Endothelial cell of umbilical vein (primary cell): ENCODE measurements around the gene LARGE1. TPM values are rescaled to one million over a fixed set of nuclear protein-coding genes. Genes with fewer than 3 reads are reported as not detected.

Experiments
- BruUV-seq: library from RNA; stranded (reverse); fragments of 400-500 nt; replicated peaks from 2 replicates; lab custom pipeline; 2021; lab: Mats Ljungman, UMichigan
- CTCF ChIA-PET: fragments of 300-600, 350-600 bp; sonication (Branson Sonifier 250); formaldehyde crosslinking; loops from one replicate; lab custom pipeline; 2021; ENCODE audit warnings: antibody characterized with exemption, inconsistent platforms; lab: Charles Lee
- POLR2A ChIA-PET: fragments of 300-600, 350-600 bp; sonication (Branson Sonifier 250); formaldehyde crosslinking; loops from one replicate; lab custom pipeline; 2021; ENCODE audit warnings: antibody characterized with exemption, inconsistent platforms; lab: Charles Lee
- DNase-seq: peaks from one replicate; pipeline ENCODE4 v3.0.0-alpha.2; 2011; ENCODE audit warnings: low read depth, low spot score
- FAIRE-seq: peaks from 2 replicates; lab custom pipeline; 2011; peaks lifted over from hg19 to GRCh38; lab: Jason Lieb, UNC
- H2AFZ ChIP-seq: 2 replicates; pipeline ENCODE4 v1.6.0; 2012; ENCODE audit warnings: low read depth, low read length, control low read depth, inconsistent platforms
- H3K27ac ChIP-seq: 2 replicates; pipeline ENCODE4 v1.5.1; 2011; ENCODE audit warnings: low read depth, mild to moderate bottlenecking, control low read depth, low read length, moderate library complexity; ENCODE audit not compliant: insufficient read depth
- H3K27me3 ChIP-seq, 2 experiments: 2 replicates each; pipeline versions ENCODE4 v1.6.0 to v1.6.1; 2011; ENCODE audit warnings: low read length in 2 of 2, mixed read lengths in 1 of 2; ENCODE audit not compliant: control insufficient read depth in 2 of 2, insufficient read depth in 2 of 2
- H3K36me3 ChIP-seq, 2 experiments: 2 replicates in 1 of 2; 3 replicates in 1 of 2; pipeline ENCODE4 v1.5.1; 2011; ENCODE audit warnings: low read length in 2 of 2, mild to moderate bottlenecking in 1 of 2, moderate library complexity in 1 of 2; ENCODE audit not compliant: control insufficient read depth in 2 of 2, insufficient read depth in 2 of 2; ENCODE audit errors: extremely low read depth in 1 of 2
- H3K4me1 ChIP-seq: 3 replicates; pipeline ENCODE4 v1.5.1; 2011; ENCODE audit warnings: mild to moderate bottlenecking, low read length; ENCODE audit not compliant: control insufficient read depth, insufficient read depth; ENCODE audit errors: extremely low read depth
- H3K4me2 ChIP-seq: 2 replicates; pipeline ENCODE4 v1.6.1; 2011; ENCODE audit warnings: low read length, control low read depth, mixed read lengths; ENCODE audit not compliant: insufficient read depth
- H3K4me3 ChIP-seq, 3 experiments: fragments of 200-600 bp in 1 of 3; sonication (generic), shearing (Covaris generic) in 1 of 3; replicated peaks in 1 of 3; 2 replicates each; pipeline ENCODE4 v1.5.1; 2011 to 2016; ENCODE audit warnings: control low read depth in 3 of 3, low read length in 3 of 3, mild to moderate bottlenecking in 2 of 3, inconsistent platforms in 1 of 3, low read depth in 1 of 3, moderate library complexity in 1 of 3; ENCODE audit not compliant: insufficient read depth in 1 of 3
- H3K79me2 ChIP-seq: 2 replicates; pipeline ENCODE4 v1.6.0; 2012; ENCODE audit warnings: low read length, inconsistent platforms; ENCODE audit not compliant: control insufficient read depth, insufficient read depth
- H3K9ac ChIP-seq: replicated peaks from 2 replicates; pipeline ENCODE3; 2011; ENCODE audit warnings: low read length, control low read depth; ENCODE audit not compliant: insufficient read depth; ENCODE audit errors: extremely low read depth
- H3K9me1 ChIP-seq: replicated peaks from 3 replicates; pipeline ENCODE4 v1.6.0; 2011; ENCODE audit warnings: mild to moderate bottlenecking, low read length; ENCODE audit not compliant: control insufficient read depth, insufficient read depth; ENCODE audit errors: extremely low read depth
- H3K9me3 ChIP-seq: replicated peaks from 2 replicates; pipeline ENCODE4 v1.5.1; 2012; ENCODE audit warnings: low read length, inconsistent platforms; ENCODE audit not compliant: control insufficient read depth, insufficient read depth
- H4K20me1 ChIP-seq: replicated peaks from 2 replicates; pipeline ENCODE3; 2011; ENCODE audit warnings: mild to moderate bottlenecking, low read length; ENCODE audit not compliant: control insufficient read depth, insufficient read depth; ENCODE audit errors: extremely low read depth
- EZH2 ChIP-seq: IDR thresholded peaks from 2 replicates; pipeline ENCODE4 v1.6.1; 2012; ENCODE audit warnings: borderline replicate concordance, low read depth, mild to moderate bottlenecking, moderate library complexity, low read length, inconsistent platforms; ENCODE audit not compliant: severe bottlenecking
- FOS ChIP-seq: IDR thresholded peaks from 2 replicates; pipeline ENCODE4 v1.6.1; 2011; ENCODE audit warnings: mild to moderate bottlenecking, low read length, moderate library complexity, borderline replicate concordance; ENCODE audit not compliant: insufficient read depth
- GATA2 ChIP-seq: IDR thresholded peaks from 2 replicates; pipeline ENCODE4 v1.7.0; 2011; ENCODE audit warnings: low read depth, mild to moderate bottlenecking, moderate library complexity, mixed read lengths, low read length; ENCODE audit not compliant: insufficient read length, insufficient read depth
- JUN ChIP-seq: IDR thresholded peaks from 2 replicates; pipeline ENCODE4 v1.6.1; 2011; ENCODE audit warnings: borderline replicate concordance, low read depth; ENCODE audit not compliant: insufficient read length, insufficient read depth
- MYC ChIP-seq: IDR thresholded peaks from one replicate; pipeline ENCODE4 v1.6.1; 2011; ENCODE audit warnings: mild to moderate bottlenecking, low read depth, low read length
- POLR2A ChIP-seq: IDR thresholded peaks from 2 replicates; pipeline ENCODE4 v1.6.1; 2012; ENCODE audit warnings: low read depth, mild to moderate bottlenecking, control low read depth, low read length
- POLR2AphosphoS5 ChIP-seq: IDR thresholded peaks from 2 replicates; pipeline ENCODE4 v1.6.1; 2012; ENCODE audit warnings: low read depth, mild to moderate bottlenecking, control low read depth, low read length, moderate library complexity; ENCODE audit not compliant: insufficient read depth
- dilution Hi-C: fragments of 300-500 bp; cut with MboI; formaldehyde crosslinking; loops from one replicate; pipeline ENCODE4 v1.15.0; 2019; ENCODE audit warnings: low sequenced_read_pairs; ENCODE audit not compliant: extremely low pct_ligation_motif_present
- intact Hi-C: fragments of 100-400 bp; cut with micrococcal nuclease; formaldehyde crosslinking; loops from one replicate; pipeline ENCODE4 v1.10.0; 2022
- polyA plus RNA-seq, 4 experiments: library from polyadenylated mRNA; depleted of rRNA in 3 of 4; stranded (reverse) in 3 of 4; unstranded in 1 of 4; fragments of >200 nt; gene quantifications; 2 replicates each; pipeline versions ENCODE4 v1.2.1 to v1.2.3, GENCODE V29; 2011 to 2012; ENCODE audit warnings: missing spikeins in 1 of 4
- total RNA-seq: library from RNA; stranded (reverse); gene quantifications from 2 replicates; pipeline ENCODE4 v1.2.3, GENCODE V29; 2021
- TF ChIP-seq, protein P1 (sequence below), 2 donors: IDR thresholded peaks; 1 replicate in 1 of 2; 2 replicates in 1 of 2; pipeline ENCODE4 v1.5.1; 2011; ENCODE audit warnings: low read length in 2 of 2, mild to moderate bottlenecking in 2 of 2, moderate library complexity in 2 of 2, control low read depth in 1 of 2, inconsistent platforms in 1 of 2, low read depth in 1 of 2; ENCODE audit not compliant: insufficient read depth in 1 of 2; ENCODE audit errors: extremely low read depth in 1 of 2
- TF ChIP-seq, protein P2 (sequence below): IDR thresholded peaks from 2 replicates; pipeline ENCODE4 v1.6.1; 2011; ENCODE audit not compliant: insufficient read depth, insufficient read length

The LARGE1 gene
- total and polyA plus RNA-seq, 2 donors (not counting 3 experiments of a cell fraction or from before 2014, with no cell fraction given): 0.95 to 4.4 TPM

DNA sequence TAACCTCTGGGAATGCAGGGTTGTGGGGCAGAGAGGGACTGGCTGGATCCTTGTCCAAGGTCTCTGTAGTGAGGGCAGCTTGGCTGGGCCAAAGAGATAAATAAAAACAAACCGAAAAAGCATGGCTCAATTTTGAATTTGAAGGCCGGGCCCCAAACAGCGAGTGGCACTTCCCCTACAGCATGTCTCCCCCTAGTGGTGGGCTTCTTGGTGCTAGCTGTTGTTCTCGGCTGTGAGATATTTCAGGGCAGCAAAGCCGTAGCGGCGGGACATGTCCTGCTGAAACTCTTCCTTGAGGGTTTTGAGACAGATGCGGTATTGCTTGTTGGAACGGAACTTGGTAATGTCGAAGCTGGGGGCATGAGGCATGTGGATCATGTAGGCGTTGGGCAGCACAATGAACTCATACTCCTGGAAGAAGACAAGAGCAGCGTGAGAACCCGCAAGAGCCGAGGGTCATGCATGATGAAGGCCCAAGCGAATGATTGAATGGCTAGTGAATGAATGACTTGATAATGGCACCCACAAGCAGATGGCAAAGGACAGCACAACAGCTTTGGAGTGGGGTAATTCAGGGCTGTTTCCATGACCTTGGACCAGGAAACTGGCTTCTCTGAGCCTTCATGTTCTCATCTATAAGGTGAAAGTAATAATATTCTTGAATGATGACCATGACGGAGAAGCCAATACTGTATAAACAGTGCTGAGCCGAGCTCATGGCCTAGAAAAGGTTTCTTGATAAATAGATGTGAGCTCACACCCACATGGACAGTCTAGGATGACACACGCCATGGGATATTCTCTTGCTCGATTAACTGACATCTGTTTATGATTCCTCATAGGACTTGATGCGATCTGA is 645.8 kb downstream of the LARGE1 start:
- no peaks in the 10 kb centered on the region for H4K20me1 ChIP-seq
- no peaks in the 10 kb centered on the region for H3K27me3 ChIP-seq
- no peak overlapping the region for H3K27ac ChIP-seq
- no peak overlapping the region for H3K4me2 ChIP-seq
- POLR2A ChIA-PET: no interaction called here
- H3K4me3 ChIP-seq: no peak overlapping the region
- TF ChIP-seq FOS: no peak
- TF ChIP-seq MYC: no peak
- no peak for TF ChIP-seq GATA2
- TF ChIP-seq EZH2: no peak
- TF ChIP-seq POLR2AphosphoS5: no peak
- TF ChIP-seq POLR2A: no peak
- TF ChIP-seq, protein P1, sequence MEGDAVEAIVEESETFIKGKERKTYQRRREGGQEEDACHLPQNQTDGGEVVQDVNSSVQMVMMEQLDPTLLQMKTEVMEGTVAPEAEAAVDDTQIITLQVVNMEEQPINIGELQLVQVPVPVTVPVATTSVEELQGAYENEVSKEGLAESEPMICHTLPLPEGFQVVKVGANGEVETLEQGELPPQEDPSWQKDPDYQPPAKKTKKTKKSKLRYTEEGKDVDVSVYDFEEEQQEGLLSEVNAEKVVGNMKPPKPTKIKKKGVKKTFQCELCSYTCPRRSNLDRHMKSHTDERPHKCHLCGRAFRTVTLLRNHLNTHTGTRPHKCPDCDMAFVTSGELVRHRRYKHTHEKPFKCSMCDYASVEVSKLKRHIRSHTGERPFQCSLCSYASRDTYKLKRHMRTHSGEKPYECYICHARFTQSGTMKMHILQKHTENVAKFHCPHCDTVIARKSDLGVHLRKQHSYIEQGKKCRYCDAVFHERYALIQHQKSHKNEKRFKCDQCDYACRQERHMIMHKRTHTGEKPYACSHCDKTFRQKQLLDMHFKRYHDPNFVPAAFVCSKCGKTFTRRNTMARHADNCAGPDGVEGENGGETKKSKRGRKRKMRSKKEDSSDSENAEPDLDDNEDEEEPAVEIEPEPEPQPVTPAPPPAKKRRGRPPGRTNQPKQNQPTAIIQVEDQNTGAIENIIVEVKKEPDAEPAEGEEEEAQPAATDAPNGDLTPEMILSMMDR (IDR thresholded peaks at IDR 0.05; ENCODE audit: extremely low read depth in 1 of 2, insufficient read depth in 1 of 2, low read depth in 1 of 2, low read length in 2 of 2): no peak
- no peak for TF ChIP-seq JUN
- TF ChIP-seq, protein P2, sequence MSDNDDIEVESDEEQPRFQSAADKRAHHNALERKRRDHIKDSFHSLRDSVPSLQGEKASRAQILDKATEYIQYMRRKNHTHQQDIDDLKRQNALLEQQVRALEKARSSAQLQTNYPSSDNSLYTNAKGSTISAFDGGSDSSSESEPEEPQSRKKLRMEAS: no peak
- CTCF ChIA-PET: interaction anchor here (0.6 kb wide), 2 partner anchors 178 to 259 kb away, joined by 3 read pairs; no protein-coding TSS in a partner anchor
- no peaks in the 10 kb centered on the region for H3K79me2 ChIP-seq
- H3K4me1 ChIP-seq: no peaks in the 10 kb centered on the region
- H2AFZ ChIP-seq: no peak overlapping the region
- no peak for DNase-seq
- no TSS peak for BruUV-seq
- intact Hi-C loops (no loop called here), dilution Hi-C loops (no loop called here)
- H3K9me1 ChIP-seq: no peaks in the 10 kb centered on the region
- H3K9ac ChIP-seq: no peak overlapping the region
- no peaks in the 10 kb centered on the region for H3K36me3 ChIP-seq
- peaks cover 9% of the 10 kb centered on the region for H3K9me3 ChIP-seq
- no peak for FAIRE-seq
